ENCODE data around the gene ANO4.
"Not testable (repeated sequence)": the region's sequence is repeated elsewhere in the genome, so short reads cannot be mapped to it uniquely, and the experiment has no call there.

ANO4 gene

GRCh38 chr12:101108130-101108529 lies 313.6 kb downstream of the ANO4 start:
- DNase-seq = no peak

GRCh38 chr12:101110866-101111265 lies 316.3 kb downstream of the ANO4 start:
- DNase-seq = no peak

GRCh38 chr12:101111441-101111840 lies 316.9 kb downstream of the ANO4 start:
- no peak for DNase-seq

GRCh38 chr12:101115326-101115725 lies 320.8 kb downstream of the ANO4 start:
- DNase-seq = no peak

GRCh38 chr12:101116911-101117310 lies 322.3 kb downstream of the ANO4 start:
- no peak for DNase-seq

- DNase-seq = no peak
These were observed 323.3 kb downstream of the ANO4 start for GRCh38 chr12:101117842-101118241.

- DNase-seq = no peak
These were observed 333.1 kb downstream of the ANO4 start for GRCh38 chr12:101127521-101128219.

- not testable (repeated sequence) for DNase-seq
These were observed 351.3 kb downstream of the ANO4 start for GRCh38 chr12:101145777-101146431.

GRCh38 chr12:101165319-101165718 lies 370.7 kb downstream of the ANO4 start:
- DNase-seq = no peak

GRCh38 chr12:101166866-101167265 lies 372.3 kb downstream of the ANO4 start:
- DNase-seq = no peak

- DNase-seq = no peak
These were observed 373.4 kb downstream of the ANO4 start for GRCh38 chr12:101168001-101168400.

GRCh38 chr12:101172316-101172715 lies 377.7 kb downstream of the ANO4 start:
- no peak for DNase-seq

GRCh38 chr12:101173197-101173749 lies 378.7 kb downstream of the ANO4 start:
- no peak for DNase-seq

GRCh38 chr12:101174541-101174940 lies 380.0 kb downstream of the ANO4 start:
- DNase-seq = no peak
